ENCODE measurements around the gene PWP2.
A peak's percentile ranks its signal among the peaks of the same experiment; 100 is the strongest.

Gene PWP2

DNA sequence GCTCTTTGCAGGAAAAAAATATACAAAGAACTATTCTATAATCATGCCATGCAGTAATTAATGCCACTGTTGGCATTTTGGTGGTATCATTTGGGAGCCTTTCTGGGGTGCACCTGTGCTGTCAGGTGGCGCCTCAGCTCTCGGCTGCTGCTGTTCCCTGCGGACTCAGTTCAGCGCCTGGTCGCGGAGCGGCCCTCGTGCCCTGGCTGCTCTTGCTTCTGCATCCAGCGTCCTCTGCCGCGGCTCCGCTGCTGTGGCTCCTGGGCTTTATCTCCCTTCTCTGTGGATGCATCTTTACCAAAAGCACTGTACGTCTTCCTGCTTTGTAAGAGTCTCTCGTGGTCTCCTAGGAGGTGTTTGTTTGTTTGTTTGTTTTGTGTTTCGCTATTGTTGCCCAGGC lies 35.1 kb upstream of the PWP2 start:
- ATAC-seq (replicated peaks) = no peak
- Mint-ChIP-seq H3K4me1 (peaks cover 0 to 20% of the 10 kb centered on the region in 2 donors), H3K27ac (no peak overlapping the region), H3K9me3 (no peaks in the 10 kb centered on the region), H3K27me3 (no peaks in the 10 kb centered on the region), H3K4me3 (no peak overlapping the region), H3K36me3 (peaks cover 39 to 60% of the 10 kb centered on the region in 2 donors)
- no peak for DNase-seq

DNA sequence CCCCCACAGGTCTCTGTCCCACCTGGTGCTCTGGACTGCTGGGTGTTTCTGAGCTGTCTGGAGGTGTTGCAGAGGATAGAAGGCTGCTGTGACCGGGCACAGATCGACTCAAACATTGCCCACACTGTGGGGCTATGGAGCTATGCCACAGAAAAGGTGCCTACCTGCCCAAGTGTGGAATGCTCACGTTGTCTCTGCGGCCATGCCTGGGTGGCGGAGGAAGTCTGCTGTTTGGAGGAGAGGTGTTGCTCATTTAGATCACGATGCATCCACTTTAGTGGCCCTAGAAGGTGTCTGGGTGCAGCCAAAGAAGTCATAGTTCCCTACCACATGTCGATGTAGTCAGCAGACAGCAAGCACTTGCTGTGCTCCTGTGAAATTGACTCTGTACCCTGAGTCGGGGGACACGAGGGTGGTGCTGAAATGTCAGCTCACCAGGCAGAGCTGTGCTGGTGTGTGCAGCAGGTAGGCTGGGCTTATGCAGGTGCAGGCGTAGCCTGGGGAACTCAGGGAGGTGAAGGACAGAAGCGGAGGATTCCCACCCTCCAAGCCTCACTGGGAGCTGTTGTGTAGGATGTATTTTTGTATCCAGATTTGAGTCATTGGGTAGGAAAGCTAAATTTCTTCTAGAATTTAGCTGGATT lies 32.8 kb upstream of the PWP2 start:
- no peaks in the 10 kb centered on the region for H3K9me3 Mint-ChIP-seq
- H3K4me3 Mint-ChIP-seq = no peak overlapping the region
- peaks cover 39 to 59% of the 10 kb centered on the region in 2 donors for H3K36me3 Mint-ChIP-seq
- H3K27ac Mint-ChIP-seq = peak overlapping the region; percentile 49
- no peaks in the 10 kb centered on the region for H3K27me3 Mint-ChIP-seq
- peaks cover 5 to 16% of the 10 kb centered on the region in 2 donors for H3K4me1 Mint-ChIP-seq
- DNase-seq (no peak), ATAC-seq (replicated peaks) (no peak)

- H3K27ac Mint-ChIP-seq = no peak overlapping the region
- H3K9me3 Mint-ChIP-seq = no peaks in the 10 kb centered on the region
- ATAC-seq (replicated peaks) = no peak
- H3K4me1 Mint-ChIP-seq = peaks cover 12 to 17% of the 10 kb centered on the region in 2 donors
- H3K4me3 Mint-ChIP-seq = no peak overlapping the region
- DNase-seq = no peak
- no peaks in the 10 kb centered on the region for H3K27me3 Mint-ChIP-seq
- H3K36me3 Mint-ChIP-seq = peaks cover 44 to 62% of the 10 kb centered on the region in 2 donors
Observed at GRCh38 chr21:44076316-44076715, 30.9 kb upstream of the PWP2 start.

- H3K4me1 Mint-ChIP-seq = peaks cover 21 to 28% of the 10 kb centered on the region in 2 donors
- no peak overlapping the region for H3K27ac Mint-ChIP-seq
- H3K27me3 Mint-ChIP-seq = no peaks in the 10 kb centered on the region
- H3K4me3 Mint-ChIP-seq = no peak overlapping the region
- DNase-seq = no peak
- ATAC-seq (replicated peaks) = no peak
- peaks cover 55 to 61% of the 10 kb centered on the region in 2 donors for H3K36me3 Mint-ChIP-seq
- no peaks in the 10 kb centered on the region for H3K9me3 Mint-ChIP-seq
Observed at GRCh38 chr21:44078411-44078981, 28.7 kb upstream of the PWP2 start.

GRCh38 chr21:44079446-44079845 lies 27.8 kb upstream of the PWP2 start:
- H3K27me3 Mint-ChIP-seq = no peaks in the 10 kb centered on the region
- no peaks in the 10 kb centered on the region for H3K9me3 Mint-ChIP-seq
- ATAC-seq (replicated peaks) = no peak
- no peak for DNase-seq
- peaks cover 50 to 57% of the 10 kb centered on the region in 2 donors for H3K36me3 Mint-ChIP-seq
- H3K4me3 Mint-ChIP-seq = no peak overlapping the region
- peaks cover 18 to 30% of the 10 kb centered on the region in 2 donors for H3K4me1 Mint-ChIP-seq
- H3K27ac Mint-ChIP-seq = peak overlapping the region; percentile 52

DNA sequence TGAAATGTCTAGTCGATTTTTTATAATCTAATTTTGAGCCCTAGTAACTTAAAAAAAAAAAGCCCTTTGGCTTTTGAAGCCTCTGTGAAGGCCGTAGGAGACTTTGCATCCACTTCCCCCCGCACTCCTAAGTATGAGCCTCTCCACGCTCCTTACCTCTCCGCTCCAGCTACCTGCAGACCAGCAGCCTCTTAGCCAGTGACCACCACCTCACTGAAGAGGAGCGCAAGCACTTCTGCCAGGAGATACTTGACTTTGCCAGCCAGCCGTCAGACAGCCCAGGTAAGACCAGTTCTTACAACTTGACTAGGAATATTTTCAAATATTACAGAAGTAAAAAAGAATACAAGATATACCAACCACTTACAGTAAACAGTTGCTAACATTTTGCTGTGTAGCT lies 27.4 kb upstream of the PWP2 start:
- H3K4me3 Mint-ChIP-seq = no peak overlapping the region
- H3K36me3 Mint-ChIP-seq = peaks cover 50 to 57% of the 10 kb centered on the region in 2 donors
- H3K4me1 Mint-ChIP-seq = peaks cover 16 to 30% of the 10 kb centered on the region in 2 donors
- H3K27me3 Mint-ChIP-seq = no peaks in the 10 kb centered on the region
- ATAC-seq (replicated peaks) = no peak
- no peak for DNase-seq
- no peak overlapping the region for H3K27ac Mint-ChIP-seq
- H3K9me3 Mint-ChIP-seq = no peaks in the 10 kb centered on the region

GRCh38 chr21:44082648-44083440 lies 24.4 kb upstream of the PWP2 start:
- Mint-ChIP-seq H3K4me1 (peaks cover 30 to 48% of the 10 kb centered on the region in 2 donors), H3K27me3 (no peaks in the 10 kb centered on the region), H3K4me3 (no peak overlapping the region), H3K27ac (peak overlapping the region; percentile 80), H3K9me3 (no peaks in the 10 kb centered on the region), H3K36me3 (peaks cover 62 to 69% of the 10 kb centered on the region in 2 donors)
- ATAC-seq (replicated peaks) (no peak), DNase-seq (no peak)

DNA sequence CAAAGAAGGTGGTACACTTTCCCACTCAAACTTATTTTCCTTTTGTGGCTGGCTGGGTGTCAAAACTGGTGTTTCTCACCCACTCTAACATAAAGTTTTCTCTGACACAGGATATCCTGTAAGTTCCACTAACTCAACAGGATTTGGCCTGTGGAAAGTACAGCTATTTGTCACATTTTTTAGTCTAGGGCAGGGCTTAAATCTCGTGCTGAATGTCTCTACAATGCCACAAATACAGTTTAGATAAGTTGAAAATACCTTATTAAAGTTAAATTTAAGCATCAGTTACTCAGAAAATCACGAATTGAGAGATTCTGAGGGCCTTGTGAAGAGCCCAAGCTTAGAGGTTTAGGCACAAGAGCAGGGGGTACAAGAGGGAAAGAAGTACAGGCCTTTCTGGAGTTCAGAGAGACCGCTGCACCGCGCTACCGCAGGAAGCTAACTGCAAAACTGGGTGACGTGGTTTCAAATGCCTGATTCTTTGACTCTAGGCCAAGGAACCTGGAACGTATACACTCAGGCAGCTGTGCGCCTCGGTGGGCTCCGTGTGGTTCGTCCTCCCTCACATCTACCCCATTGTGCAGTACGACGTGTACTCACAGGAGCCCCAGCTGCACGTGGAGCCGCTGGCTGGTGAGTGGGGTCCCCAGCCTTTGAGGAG lies 23.4 kb upstream of the PWP2 start:
- Mint-ChIP-seq H3K4me1 (peaks cover 38 to 57% of the 10 kb centered on the region in 2 donors), H3K9me3 (no peaks in the 10 kb centered on the region), H3K27ac (no peak overlapping the region), H3K27me3 (no peaks in the 10 kb centered on the region), H3K4me3 (no peak overlapping the region), H3K36me3 (peaks cover 66 to 71% of the 10 kb centered on the region in 2 donors)
- ATAC-seq (replicated peaks) (peak; percentile 51 to 53), DNase-seq (no peak)

- ATAC-seq (replicated peaks) = no peak
- H3K36me3 Mint-ChIP-seq = peaks cover 68 to 75% of the 10 kb centered on the region in 2 donors
- H3K4me3 Mint-ChIP-seq = no peak overlapping the region
- H3K27me3 Mint-ChIP-seq = no peaks in the 10 kb centered on the region
- no peaks in the 10 kb centered on the region for H3K9me3 Mint-ChIP-seq
- DNase-seq = no peak
- H3K4me1 Mint-ChIP-seq = peaks cover 43 to 59% of the 10 kb centered on the region in 2 donors
- H3K27ac Mint-ChIP-seq = peak overlapping the region; percentile 54
Observed at GRCh38 chr21:44084496-44085241, 22.5 kb upstream of the PWP2 start.

GRCh38 chr21:44085491-44086321 lies 21.5 kb upstream of the PWP2 start:
- Mint-ChIP-seq H3K9me3 (no peaks in the 10 kb centered on the region), H3K27ac (peak overlapping the region; percentile 90), H3K4me3 (no peak overlapping the region), H3K27me3 (no peaks in the 10 kb centered on the region), H3K4me1 (peaks cover 52 to 59% of the 10 kb centered on the region in 2 donors), H3K36me3 (peaks cover 68 to 77% of the 10 kb centered on the region in 2 donors)
- DNase-seq (no peak), ATAC-seq (replicated peaks) (no peak)

- DNase-seq (no peak), ATAC-seq (replicated peaks) (no peak)
- Mint-ChIP-seq H3K4me3 (peak overlapping the region in 1 of 2 donors; percentile 3), H3K27ac (peak overlapping the region; percentile 90), H3K36me3 (peaks cover 59 to 70% of the 10 kb centered on the region in 2 donors), H3K4me1 (peaks cover 52 to 60% of the 10 kb centered on the region in 2 donors), H3K27me3 (no peaks in the 10 kb centered on the region), H3K9me3 (no peaks in the 10 kb centered on the region)
Observed at GRCh38 chr21:44086636-44087425, 20.4 kb upstream of the PWP2 start.

Data from stimulated activated naive B cell treated with anti-CD40 and anti-IgM and Interleukin-4, amounts not matched to agents 10 μg/mL and 1 μg/mL and 100 μg/mL, for 72 hours (primary cell).